ENCODE data around the gene CCNL2. TPM values are rescaled to one million over a fixed set of nuclear protein-coding genes. Genes with fewer than 3 reads are reported as not detected.
A peak's percentile ranks its signal among the peaks of the same experiment; 100 is the strongest.

Gene CCNL2
- total and polyA plus RNA-seq, 2 of the 13 experiments (the other 11 are each of a cell fraction or from before 2014, with no cell fraction given), result 105 to 340 TPM

DNA sequence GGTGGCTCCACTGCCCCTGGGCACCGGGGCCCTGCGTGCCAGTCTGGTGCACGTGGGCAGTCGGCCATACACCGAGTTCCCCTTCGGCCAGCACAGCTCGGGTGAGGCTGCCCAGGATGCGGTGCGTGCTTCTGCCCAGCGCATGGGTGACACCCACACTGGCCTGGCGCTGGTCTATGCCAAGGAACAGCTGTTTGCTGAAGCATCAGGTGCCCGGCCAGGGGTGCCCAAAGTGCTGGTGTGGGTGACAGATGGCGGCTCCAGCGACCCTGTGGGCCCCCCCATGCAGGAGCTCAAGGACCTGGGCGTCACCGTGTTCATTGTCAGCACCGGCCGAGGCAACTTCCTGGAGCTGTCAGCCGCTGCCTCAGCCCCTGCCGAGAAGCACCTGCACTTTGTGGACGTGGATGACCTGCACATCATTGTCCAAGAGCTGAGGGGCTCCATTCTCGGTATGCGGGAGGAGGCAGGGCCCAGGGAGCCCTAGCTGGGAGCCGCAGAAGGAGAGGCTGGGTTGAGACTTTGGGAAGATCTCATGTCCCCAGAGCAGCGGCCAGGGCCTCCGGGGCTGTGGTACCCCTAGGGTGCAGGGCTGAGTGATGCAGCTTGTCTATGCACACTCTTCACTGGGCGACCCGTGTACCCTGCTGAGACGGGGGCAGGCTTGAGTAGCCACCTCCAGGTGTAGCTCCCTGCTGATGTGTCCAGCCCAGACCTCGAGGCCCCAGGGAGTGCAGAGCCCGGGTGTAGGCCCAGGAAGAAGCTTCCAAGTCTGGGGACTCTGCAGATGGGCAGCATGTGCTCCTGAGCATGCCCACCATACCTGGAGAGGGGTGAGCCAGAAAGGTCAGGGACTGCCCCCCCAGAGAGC, 38.1 kb upstream of the CCNL2 start (continued):
- TF ChIP-seq ZNF234 (CRISPR knock-in tag; conservative IDR thresholded peaks at IDR 0.05) (no peak), PBX3 (CRISPR knock-in tag; IDR thresholded peaks at IDR 0.05; ENCODE audit: borderline replicate concordance) (no peak), SOX6 (IDR thresholded peaks at IDR 0.05) (no peak), SOX6 (CRISPR knock-in tag; IDR thresholded peaks at IDR 0.05) (no peak), ZNF33A (CRISPR knock-in tag; IDR thresholded peaks at IDR 0.05; ENCODE audit: borderline replicate concordance) (no peak), MATR3 (CRISPR knock-in tag; IDR thresholded peaks at IDR 0.05) (no peak), ARHGAP35 (CRISPR knock-in tag; IDR thresholded peaks at IDR 0.05; ENCODE audit: borderline replicate concordance) (no peak), ZNF136 (CRISPR knock-in tag; IDR thresholded peaks at IDR 0.05; ENCODE audit: low read depth) (no peak), DBP (CRISPR knock-in tag; IDR thresholded peaks at IDR 0.05; ENCODE audit: not compliant biosample characterization) (no peak), ZMYM2 (CRISPR knock-in tag; IDR thresholded peaks at IDR 0.05) (no peak), HIC2 (CRISPR knock-in tag; IDR thresholded peaks at IDR 0.05; ENCODE audit: low read depth) (peak; percentile 46; the same call in 1 of the 2 replicates), HNRNPLL (IDR thresholded peaks at IDR 0.05; ENCODE audit: low read depth, low read length, poor library complexity, severe bottlenecking) (peak; percentile 25), ZNF550 (CRISPR knock-in tag; IDR thresholded peaks at IDR 0.05; ENCODE audit: borderline replicate concordance) (0 out of 2 replicates have a peak, but pooled peaks have one; percentile 30), SRSF1 (optimal IDR thresholded peaks at IDR 0.05; ENCODE audit: low read depth, low read length) (peak; percentile 30)
- TF ChIP-seq, protein P1, sequence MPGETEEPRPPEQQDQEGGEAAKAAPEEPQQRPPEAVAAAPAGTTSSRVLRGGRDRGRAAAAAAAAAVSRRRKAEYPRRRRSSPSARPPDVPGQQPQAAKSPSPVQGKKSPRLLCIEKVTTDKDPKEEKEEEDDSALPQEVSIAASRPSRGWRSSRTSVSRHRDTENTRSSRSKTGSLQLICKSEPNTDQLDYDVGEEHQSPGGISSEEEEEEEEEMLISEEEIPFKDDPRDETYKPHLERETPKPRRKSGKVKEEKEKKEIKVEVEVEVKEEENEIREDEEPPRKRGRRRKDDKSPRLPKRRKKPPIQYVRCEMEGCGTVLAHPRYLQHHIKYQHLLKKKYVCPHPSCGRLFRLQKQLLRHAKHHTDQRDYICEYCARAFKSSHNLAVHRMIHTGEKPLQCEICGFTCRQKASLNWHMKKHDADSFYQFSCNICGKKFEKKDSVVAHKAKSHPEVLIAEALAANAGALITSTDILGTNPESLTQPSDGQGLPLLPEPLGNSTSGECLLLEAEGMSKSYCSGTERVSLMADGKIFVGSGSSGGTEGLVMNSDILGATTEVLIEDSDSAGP (CRISPR knock-in tag; IDR thresholded peaks at IDR 0.05; ENCODE audit: borderline replicate concordance), result no peak
- TF ChIP-seq, protein P2, sequence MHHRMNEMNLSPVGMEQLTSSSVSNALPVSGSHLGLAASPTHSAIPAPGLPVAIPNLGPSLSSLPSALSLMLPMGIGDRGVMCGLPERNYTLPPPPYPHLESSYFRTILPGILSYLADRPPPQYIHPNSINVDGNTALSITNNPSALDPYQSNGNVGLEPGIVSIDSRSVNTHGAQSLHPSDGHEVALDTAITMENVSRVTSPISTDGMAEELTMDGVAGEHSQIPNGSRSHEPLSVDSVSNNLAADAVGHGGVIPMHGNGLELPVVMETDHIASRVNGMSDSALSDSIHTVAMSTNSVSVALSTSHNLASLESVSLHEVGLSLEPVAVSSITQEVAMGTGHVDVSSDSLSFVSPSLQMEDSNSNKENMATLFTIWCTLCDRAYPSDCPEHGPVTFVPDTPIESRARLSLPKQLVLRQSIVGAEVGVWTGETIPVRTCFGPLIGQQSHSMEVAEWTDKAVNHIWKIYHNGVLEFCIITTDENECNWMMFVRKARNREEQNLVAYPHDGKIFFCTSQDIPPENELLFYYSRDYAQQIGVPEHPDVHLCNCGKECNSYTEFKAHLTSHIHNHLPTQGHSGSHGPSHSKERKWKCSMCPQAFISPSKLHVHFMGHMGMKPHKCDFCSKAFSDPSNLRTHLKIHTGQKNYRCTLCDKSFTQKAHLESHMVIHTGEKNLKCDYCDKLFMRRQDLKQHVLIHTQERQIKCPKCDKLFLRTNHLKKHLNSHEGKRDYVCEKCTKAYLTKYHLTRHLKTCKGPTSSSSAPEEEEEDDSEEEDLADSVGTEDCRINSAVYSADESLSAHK (CRISPR knock-in tag; IDR thresholded peaks at IDR 0.05; ENCODE audit: borderline replicate concordance), result no peak
- TF ChIP-seq, protein P3, sequence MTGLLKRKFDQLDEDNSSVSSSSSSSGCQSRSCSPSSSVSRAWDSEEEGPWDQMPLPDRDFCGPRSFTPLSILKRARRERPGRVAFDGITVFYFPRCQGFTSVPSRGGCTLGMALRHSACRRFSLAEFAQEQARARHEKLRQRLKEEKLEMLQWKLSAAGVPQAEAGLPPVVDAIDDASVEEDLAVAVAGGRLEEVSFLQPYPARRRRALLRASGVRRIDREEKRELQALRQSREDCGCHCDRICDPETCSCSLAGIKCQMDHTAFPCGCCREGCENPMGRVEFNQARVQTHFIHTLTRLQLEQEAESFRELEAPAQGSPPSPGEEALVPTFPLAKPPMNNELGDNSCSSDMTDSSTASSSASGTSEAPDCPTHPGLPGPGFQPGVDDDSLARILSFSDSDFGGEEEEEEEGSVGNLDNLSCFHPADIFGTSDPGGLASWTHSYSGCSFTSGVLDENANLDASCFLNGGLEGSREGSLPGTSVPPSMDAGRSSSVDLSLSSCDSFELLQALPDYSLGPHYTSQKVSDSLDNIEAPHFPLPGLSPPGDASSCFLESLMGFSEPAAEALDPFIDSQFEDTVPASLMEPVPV (CRISPR knock-in tag; IDR thresholded peaks at IDR 0.05), result 0 out of 2 replicates have a peak, but pooled peaks have one; percentile 58
